Activated CD4-positive, alpha-beta T cell treated with anti-CD3 and anti-CD28 coated beads, Interleukin-2, amount 50 U/mL, for 16 hours (primary cell): ENCODE results near the gene DCC.

Source experiments
- DNase-seq: peaks from one replicate; pipeline ENCODE4 v3.0.0-alpha.2; 2020

The DCC gene

DNA sequence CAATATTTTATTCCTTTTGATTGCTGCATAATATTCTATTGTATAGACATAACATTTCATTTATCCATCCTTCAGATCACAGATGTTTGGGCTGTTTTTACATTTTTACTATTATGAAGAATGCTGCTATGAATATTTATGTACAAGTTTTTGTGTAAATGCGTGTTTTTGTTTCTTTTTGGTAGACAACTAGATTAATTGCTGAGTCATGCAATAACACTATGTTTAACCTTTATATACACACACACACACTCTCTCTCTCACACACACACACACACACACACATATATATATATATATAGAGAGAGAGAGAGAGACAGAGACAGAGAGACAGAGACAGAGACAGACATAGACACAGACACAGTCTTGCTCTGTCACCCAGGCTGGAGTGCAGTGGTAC lies 926.9 kb downstream of the DCC start:
- no peak for DNase-seq

DNA sequence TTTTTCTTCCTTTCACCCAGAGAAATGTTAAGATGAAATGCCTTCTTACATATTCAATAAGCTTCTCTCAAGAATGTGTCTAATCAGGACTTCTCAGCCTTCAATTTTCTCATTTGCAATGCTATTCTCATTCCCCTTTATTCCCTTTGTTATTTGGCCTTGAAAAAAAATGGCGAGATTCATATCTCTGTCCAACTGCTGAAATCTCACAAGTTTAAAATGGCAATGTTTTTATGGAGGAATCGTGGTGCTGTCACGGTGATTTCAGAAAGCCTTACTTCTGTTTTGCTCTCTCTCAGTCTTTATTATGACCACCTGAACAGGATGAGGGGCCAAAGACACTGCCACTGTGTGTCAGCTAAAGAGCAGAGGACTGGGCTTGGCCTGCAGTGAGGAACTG lies 928.5 kb downstream of the DCC start:
- no peak for DNase-seq

DNA sequence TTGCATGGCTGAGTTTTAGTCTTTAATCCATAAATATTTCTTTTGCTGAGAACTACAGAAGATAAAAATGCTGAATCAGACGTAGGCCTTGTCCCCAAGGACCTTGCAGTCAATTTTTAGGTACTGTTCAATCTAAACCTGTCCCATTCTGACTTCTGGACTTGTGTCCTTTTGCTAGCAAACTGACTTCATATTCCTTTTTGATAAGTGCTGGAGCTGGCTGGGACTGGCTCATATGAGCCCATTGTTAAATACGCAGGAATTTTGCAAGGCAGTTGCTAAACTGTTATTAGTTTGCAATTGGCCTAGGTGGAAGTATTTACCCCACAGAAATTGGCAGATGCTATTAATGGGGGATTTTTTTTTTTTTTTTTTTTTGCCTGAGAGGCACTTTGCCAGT lies 941.4 kb downstream of the DCC start:
- DNase-seq: no peak

DNA sequence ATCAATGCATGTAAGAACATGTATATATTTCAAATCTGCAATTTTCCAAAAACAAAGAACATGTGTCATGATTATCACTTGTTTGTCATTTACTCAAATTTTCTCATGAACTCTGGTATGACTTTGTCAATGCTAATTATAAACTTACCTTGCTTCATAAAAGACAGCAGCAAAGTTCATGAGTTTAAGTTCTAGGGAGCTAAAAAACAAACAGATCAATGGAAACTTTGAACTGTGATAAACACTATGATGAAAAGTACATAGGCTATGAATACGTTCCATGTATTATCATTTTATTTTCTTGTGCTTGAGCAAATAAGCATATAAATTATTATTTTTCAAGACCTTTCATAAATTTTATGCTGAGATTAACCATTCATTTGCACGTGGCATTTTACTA lies 943.7 kb downstream of the DCC start:
- DNase-seq: no peak

DNA sequence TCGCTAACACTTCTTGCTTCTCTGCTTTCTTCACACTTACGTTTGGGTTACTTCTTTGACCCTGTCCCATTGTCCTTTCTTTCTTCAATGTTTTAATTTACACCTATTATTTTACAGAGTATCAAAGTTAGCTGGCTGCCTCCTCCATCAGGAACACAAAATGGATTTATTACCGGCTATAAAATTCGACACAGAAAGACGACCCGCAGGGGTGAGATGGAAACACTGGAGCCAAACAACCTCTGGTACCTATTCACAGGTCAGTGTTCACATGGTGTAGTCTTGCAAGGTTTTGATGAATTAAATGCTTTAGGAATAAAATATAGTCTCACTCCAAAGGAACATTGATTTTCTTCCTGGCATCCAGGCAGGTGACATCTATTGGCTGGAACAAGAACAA lies 965.5 kb downstream of the DCC start:
- DNase-seq: no peak

DNA sequence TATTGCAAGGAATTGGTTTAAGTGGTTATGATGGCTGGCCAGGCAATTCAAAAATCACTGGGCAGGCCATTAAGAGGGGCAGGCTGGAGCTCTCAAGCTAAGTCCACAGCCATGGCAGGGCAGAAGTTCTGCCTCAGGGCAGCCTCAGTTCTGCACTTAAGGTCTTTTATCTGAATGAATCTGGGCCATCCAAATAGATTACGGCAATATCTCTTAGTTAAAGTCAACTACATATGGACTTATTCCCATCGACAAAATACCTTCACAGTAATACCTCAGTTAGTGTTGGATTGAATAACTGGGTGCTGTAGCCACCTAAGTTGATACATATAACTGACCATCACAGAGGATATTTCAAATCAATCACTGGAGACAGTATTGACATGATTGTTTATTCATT lies 979.6 kb downstream of the DCC start:
- DNase-seq: no peak

DNA sequence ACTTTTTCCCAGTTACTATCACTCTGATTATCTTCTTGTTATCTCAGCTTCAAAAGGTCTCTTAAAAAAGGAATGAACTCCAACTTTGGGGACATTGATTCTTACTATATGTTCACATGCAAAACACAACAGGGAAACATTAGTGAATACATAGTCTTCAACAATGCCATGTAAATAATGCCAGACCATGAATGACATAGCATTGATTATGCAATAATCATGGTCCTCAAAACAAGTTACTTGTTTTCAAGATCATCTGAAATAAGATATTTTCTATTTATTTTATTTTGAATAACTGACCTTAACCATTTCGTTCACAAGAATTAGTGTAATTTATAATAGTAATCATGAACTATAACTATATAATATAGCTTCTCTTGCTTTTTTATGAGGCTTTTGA lies 982.2 kb downstream of the DCC start:
- DNase-seq: no peak

DNA sequence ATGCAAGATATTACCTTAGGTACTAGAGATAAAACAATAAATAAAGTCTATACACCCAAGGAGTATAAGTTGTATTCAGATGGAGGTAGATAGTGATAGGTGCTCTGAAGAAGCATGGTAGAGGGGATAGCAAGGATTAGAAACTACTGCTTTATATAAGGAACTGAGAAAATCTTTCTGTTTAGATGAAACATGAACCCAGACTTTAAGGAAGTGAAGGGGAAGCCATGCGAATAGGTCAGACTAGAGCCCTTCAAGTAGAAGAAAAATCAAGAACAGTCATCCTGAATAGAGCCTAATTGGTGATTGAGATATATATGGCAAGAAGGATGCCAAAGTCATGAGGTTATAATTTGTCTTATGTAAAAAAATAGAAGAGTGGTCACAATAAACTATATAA lies 984.4 kb downstream of the DCC start:
- no peak for DNase-seq

DNA sequence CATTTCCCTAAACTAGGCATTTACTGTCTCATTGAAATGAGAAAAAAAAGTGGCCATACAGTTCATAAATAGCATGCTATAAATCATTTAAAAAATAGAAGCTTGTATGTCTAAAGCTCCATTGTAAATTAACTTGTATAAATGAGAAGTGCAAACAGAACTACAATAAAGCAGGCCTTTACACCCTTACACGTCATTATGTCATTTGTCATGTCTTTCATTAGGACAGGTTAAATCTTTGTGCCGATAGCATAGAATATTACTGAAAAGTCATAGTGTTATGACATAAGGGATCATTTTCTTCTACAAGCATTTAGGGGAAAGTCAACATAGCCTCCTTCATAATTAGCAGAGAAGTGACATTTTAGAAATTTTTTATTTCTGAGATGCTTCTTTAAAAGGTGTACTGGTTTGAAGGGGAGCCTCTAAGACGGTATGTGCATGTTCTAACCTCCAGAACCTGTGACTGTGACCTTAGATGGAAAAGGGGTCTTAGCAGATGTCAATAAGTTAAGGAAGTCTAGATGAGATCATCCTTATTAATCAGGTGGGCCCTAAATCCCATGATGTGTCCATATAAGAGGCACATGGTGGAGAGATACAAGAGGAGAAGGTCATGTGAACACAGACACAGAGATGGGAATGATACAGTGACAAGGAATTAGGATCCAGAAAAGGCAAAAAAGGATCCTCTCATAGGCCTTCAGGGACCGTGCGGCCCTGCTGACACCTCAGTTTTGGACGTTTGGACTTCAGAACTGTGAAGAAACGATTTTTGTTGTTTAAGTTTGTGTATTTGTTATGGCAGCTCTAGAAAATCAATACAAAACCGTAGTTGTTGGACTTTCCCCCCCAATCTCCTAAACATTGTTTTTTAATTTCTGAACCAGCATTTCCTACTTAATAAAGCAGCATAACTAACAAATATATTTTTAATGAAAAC lies 1020.8 kb downstream of the DCC start:
- no peak for DNase-seq

DNA sequence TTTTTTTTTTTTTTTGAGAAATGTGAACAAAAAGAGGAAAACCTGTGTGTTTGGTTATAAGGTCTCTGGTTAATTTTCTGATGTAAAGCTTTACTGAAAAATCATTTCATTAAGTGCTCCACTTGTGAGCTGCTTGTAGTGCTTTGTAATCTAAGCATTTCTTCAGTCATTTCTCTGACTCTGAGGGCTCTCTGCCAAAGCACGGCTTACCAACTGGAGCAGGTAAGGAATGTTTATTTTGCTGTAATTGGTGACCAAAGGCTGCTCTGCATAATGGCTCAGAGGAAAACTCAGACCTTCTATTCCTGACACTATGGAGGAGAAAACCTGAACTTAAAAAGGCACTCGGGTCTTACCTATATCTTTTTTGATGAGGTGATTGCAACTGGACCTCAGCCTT lies 1035.6 kb downstream of the DCC start:
- DNase-seq: no peak

DNA sequence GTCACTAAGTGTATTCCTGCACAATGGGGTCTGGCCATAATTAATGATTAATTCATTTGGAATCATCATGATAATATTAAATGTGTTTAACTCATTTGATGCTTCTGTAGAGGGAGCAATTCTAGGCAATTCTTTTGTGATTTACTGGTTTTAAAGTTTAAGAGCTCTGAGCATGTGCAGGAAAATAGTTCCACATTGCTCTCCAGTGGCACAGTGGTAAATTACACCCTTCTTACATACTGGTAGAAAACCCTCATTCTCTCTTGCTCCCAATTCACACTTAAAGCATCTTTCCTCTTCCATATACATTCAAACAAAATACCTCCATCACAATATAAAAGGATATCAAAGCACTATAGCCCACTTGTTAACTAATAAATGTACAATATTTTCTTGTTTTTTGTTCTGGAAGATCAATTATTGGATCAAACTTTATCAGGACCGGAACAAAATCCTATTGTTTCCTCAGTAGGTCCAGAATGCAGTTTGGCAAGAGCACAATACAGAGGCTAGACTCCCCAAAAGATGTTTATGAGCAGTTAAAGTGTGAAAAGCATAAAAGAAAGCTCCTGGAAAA lies 1040.2 kb downstream of the DCC start:
- peak; percentile 5 for DNase-seq

DNA sequence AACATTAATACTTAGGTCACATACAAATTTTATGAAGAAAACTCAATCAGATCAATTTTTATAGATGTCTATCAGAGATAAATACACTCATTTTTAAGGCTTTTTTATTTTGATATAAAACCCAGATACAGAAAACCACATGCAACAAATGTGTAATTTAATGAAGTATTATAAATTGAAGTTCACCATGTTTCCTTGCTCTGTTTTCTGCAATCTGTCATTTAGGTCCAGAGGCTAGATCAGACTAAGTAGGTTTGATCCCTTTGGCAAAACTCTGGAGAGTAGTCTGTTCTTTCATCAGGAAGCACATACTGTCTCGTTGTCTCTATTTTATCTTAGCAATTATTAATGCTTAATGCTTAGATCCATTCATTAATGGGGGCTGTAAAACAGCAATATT lies 1042.9 kb downstream of the DCC start:
- DNase-seq: no peak

DNA sequence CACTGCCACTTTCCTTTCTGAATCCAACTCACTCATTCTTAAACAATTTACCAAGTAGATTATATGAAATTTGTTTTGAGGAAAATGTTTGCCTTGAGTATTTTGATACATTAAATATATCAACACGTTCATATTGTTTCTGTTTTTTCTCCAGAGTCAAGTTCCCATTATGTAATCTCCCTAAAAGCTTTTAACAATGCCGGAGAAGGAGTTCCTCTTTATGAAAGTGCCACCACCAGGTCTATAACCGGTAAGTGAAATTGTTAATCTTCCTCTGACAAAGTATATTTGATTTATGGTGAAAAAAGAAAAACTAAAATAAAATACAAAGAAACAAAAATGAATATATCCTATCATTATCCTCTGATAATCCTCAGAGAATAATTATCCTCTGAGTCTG lies 1045.9 kb downstream of the DCC start:
- DNase-seq: no peak

DNA sequence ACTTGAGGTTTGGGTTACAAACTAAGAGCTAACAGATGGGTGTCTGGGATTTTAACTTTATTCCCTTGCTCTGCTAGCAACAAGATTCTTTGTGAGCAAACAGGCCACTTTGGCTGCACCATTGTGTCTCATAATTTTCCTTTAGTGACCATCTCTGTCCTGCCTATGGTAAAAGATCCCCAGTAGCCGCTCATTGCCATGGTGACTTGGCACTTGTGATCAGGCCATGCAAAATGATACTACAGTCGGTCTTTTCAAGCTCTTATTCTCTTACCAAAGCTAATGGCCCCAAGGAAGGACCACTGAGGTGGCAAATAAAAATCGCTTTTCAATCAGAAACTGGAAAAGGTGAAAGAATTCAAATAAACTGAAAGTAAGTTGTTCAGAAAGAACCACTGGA lies 1047.6 kb downstream of the DCC start:
- no peak for DNase-seq

DNA sequence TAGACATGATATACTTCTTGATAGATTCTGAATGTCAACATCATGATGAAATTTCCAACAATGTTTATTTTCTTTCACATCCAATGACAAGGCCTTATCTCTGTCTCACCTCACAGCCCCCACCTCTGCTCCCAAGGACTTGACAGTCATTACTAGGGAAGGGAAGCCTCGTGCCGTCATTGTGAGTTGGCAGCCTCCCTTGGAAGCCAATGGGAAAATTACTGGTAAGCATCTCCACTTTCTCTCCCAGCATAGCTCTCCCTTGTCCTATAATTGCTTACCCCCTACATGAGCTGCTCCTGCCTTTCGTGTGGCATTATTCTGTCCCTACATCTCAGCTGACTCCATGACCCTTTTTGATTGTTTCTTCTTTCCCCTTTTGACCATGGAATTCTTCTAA lies 1062.7 kb downstream of the DCC start:
- DNase-seq: no peak

DNA sequence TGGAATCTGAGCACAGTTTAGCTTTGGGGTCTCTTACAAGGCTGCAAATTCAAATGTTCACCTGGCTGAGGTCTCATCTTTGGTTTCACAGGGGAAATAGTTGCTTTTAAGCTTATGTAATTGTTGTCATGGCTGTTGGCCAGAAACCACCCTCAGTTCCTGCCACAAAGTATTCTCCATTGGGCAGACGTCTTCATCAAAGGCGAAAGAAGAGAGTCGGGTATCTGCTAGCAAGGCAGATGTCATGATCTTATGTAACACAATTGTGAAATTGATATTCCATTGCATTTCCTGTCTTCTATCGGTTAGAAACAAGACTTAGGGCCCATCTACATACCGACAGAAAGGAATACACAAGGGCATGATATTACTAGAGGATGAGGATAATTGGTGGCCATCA lies 1068.3 kb downstream of the DCC start:
- DNase-seq: no peak

DNA sequence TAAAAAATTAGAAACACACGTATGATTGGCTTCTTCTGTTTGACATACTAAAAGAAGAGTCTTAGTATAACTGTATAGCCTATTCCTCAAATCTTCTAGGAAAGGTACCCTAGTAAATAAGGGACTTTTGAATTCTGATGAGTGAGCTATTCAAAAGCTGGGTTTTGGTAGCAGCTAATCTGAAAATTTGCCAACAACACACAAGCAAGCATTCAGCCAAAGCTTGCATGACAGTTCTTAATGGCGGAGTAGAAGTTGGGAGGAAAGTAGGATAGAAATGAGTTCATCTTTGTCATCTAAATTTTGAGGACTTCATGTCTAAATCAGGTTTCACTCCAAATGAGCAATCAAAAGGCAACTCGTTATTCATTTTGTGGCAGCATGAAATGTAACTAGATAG lies 1071.5 kb downstream of the DCC start:
- no peak for DNase-seq

DNA sequence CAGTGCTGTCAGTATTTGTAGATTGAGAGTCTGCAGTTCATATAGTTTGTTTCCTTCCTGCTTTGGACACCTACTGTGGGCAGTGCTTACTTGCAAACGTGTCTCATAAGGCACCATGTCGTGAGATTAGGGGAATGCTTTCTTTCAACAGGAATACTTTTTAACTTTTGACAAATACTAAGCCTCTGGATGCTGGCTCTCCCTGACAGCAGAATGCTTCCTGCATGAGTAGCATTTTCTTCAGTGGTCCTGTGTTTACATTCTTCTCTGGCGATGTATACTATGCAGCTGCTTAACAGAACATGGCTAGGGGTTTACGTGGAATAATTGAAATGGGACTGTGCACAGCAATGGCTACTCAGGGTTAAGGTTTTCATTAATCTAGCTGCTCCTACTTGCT lies 1077.0 kb downstream of the DCC start:
- no peak for DNase-seq

DNA sequence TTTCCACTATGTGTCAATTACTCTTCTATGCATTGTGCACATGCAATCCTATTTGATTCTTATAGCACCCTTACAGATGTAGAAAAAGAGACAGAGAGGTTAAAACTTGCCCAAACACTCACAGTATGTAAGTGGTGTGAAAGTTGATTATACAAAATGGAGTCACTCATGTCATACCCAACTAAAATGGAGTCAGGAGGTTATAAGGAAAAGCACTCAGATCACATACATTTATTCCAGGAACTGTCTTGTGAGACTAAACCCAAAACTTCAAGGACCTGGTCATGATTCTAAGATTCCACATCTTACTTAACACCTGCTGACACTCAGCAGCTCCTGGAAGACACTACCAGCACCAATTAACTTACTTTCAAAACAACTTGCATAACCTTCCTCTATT lies 1081.9 kb downstream of the DCC start:
- DNase-seq: no peak

DNA sequence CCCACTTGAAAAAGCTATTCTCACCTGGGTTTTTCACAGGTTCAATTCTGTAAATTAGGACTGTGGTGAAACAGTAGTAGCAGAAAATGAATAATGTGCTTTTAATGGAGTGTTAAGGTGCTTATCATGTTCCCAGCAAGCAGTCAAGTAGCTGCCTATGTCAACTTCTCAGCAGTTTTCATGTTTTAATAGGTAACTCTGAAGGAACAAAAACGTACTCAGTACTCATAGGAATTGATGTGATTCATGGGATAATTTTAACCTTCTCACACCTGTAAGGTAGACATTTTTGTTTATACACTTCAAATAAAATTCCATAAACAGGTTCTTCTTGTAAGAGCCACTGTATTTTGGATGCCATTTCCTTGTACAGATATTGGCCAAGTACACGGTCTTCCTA lies 1082.9 kb downstream of the DCC start:
- no peak for DNase-seq

DNA sequence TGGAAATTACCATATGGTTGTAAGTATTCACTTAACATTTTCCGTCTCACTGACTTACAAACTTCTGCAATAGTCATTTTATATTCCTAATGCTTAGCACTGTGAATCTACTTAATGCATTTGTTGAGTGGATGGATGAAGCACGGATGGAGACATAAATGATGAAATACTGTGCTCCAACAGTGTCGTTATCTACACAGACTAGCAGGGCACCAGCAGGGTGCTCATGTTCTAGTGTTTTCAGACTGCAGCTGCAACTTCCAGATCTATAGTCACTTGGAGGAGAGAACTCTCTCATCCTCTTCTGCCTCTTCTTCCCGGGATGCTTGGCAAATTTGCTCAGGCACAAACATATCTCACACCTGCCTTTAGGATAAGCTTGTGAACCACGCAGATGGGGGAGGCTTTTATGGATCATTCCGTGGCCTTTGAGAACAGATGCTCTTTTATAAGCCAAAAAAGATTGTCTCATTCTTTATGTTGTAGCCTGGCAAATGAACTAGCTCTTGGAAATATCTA lies 1086.7 kb downstream of the DCC start:
- no peak for DNase-seq

DNA sequence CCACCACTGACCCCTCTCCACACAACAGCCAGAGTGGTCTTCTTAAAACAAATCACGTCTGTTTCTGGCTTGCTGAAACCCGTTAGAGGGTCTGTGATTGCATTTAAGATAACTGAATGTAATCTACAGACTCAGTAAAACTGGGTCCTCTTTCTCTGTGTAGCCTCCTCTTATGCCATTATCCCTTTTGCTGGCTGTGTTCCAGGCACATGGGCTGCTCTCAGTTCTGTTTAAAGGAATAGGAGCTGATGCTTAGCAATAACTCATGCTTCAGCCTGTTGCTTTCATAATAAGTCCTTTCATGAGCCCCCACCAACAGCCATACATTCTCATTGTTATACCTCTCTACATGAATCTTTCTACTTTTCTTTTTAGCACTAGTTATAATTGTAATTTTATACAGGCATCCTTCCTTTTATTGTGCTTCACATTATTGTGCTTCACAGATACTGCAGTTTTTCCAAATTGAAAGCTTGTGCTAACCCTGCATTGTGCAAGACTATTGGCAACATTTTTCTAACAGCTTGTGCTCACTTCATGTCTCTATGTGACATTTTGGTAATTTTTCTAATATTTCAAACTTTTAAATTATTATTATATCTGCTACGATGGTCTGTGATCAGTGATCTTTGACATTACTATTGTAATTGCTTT lies 1101.9 kb downstream of the DCC start:
- no peak for DNase-seq

DNA sequence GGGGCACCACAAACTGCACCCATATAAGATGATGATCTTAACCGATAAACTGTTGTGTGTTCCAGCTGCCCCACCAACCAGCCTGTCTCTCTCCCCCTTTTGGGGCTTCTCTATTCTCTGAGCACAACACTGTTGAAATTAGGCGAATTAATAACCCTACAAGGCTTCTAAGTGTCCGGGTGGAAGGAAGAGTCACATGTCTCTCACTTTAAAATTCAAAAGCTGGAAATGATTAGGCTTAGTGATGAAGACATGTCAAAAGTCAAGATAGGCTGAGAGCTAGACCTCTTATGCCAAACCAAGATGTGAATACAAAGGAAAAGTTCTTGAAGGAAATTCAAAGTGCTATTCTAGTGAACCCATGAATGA lies 1102.4 kb downstream of the DCC start:
- no peak for DNase-seq

DNA sequence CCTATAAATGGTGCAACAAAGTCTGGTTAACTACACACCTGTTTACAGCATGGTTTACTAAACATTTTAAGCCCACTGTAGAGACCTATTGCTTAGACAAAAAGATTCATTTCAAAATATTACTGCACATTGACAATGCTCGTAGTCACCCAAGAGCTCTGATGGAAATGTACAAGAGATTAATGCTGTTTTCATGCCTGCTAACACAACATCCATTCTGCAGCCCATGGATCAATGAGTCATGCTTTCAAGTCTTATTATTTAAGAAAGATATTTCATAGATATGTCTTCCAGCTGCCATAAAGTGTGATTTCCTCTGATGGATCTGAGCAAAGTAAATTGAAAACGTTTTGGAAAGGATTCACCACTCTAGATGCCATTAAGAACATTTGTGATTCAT lies 1103.3 kb downstream of the DCC start:
- DNase-seq: no peak
